ENCODE measurements around the gene STX7.

The STX7 gene

DNA sequence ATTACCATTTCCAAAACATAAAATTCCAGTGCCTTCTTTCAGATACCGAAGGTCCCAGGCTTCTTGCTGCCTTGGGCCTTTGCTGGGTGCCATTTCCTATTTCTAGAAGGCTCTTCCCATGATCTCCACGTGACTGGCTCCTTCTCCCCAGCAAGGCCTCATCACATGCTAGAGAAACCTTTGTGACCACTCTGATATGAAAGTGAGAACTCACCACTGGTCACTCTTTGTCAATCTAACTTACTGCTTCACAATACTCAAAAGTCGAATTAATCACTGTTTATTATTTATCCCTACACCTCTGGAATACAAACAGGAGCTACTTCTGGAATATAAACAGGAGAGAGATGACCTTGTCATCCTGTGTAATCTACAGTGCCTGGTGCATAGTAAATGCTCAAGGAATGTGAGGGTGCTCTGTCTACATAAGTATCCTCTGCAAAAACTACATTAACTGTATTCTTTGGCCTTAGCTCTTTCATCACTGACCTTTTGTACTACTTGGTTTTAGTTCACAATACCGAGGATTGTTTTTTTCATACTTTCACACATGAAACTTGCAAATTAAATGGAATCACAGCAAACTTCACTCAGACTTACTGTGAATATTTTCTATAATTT lies 1.6 kb downstream of the STX7 start:
- in situ Hi-C loops (cut with MboI; ENCODE audit: low sequenced_read_pairs), result loop anchor here (25.0 kb wide), 1 partner anchor 1576 kb away; no protein-coding TSS in a partner anchor

GRCh38 chr6:132506869-132507808 lies 5.8 kb downstream of the STX7 start:
- in situ Hi-C loops (cut with MboI; ENCODE audit: low sequenced_read_pairs), result loop anchor here (25.0 kb wide), 1 partner anchor 1580 kb away; no protein-coding TSS in a partner anchor

DNA sequence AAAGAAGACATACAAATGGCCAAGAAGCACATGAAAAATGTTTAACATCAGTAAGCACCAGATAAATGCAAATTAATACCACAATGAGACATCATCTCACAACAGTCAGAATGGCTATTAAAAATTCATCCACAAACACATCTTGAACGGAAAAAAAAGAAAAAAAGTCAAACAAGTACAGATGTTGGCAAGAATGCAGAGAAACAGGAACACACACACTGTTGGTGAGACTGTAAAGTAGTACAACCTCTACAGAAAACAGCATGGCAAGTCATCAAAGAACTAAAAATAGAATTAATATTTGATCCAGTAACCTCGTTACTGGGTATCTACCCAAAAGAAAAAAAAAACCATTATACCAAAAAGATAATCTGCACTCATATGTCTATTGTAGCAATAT lies 6.5 kb downstream of the STX7 start:
- in situ Hi-C loops (cut with MboI; ENCODE audit: low sequenced_read_pairs), result loop anchor here (25.0 kb wide), 1 partner anchor 1581 kb away; no protein-coding TSS in a partner anchor

DNA sequence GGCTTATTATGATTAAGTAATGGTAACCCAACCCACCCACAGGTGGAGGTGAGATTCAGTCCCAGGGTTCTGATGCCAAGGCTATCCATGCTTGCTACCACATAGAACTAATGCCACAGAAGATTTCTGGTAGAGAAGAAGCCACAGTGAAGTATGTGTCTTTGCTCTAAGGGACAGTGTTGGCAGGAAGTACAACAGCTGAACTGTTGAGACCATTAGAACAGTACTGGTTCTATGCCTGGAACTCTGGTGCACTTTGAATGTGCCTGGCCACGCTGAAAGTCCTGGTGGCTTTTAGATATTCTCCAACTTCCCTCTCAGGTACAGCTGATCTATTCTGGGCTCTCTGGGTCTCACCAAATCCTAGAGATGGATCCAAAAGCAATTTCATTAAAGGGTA lies 7.8 kb downstream of the STX7 start:
- in situ Hi-C loops (cut with MboI; ENCODE audit: low sequenced_read_pairs), result loop anchor here (25.0 kb wide), 1 partner anchor 1582 kb away; no protein-coding TSS in a partner anchor

- in situ Hi-C loops (cut with MboI; ENCODE audit: low sequenced_read_pairs), result loop anchor here (25.0 kb wide), 1 partner anchor 1583 kb away; no protein-coding TSS in a partner anchor
Observed at GRCh38 chr6:132504757-132505156, 8.2 kb downstream of the STX7 start.

DNA sequence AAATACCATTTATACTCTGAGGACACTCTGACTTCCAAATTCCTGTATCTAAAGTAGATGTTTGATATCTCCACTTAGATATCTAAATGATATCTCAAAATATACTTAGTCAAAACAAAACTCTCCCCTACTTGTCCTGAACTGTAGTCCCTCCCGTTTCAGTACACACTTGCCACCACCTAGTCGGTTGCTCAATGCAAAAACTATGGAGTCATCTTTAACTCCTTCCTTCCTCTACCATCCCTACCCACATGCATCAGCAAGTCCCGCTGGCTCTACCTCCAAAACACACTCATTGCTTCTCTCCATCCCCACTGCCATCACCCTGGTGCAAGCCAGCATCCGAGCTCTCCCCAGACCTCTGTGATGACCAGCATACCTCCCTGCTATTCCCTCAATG lies 13.2 kb downstream of the STX7 start:
- in situ Hi-C loops (cut with MboI; ENCODE audit: low sequenced_read_pairs), result loop anchor here (25.0 kb wide), 2 partner anchors 587 to 1588 kb away; no protein-coding TSS in a partner anchor

GRCh38 chr6:132498638-132499037 lies 14.3 kb downstream of the STX7 start:
- in situ Hi-C loops (cut with MboI; ENCODE audit: low sequenced_read_pairs), result loop anchor here (25.0 kb wide), 1 partner anchor 586 kb away; no protein-coding TSS in a partner anchor

DNA sequence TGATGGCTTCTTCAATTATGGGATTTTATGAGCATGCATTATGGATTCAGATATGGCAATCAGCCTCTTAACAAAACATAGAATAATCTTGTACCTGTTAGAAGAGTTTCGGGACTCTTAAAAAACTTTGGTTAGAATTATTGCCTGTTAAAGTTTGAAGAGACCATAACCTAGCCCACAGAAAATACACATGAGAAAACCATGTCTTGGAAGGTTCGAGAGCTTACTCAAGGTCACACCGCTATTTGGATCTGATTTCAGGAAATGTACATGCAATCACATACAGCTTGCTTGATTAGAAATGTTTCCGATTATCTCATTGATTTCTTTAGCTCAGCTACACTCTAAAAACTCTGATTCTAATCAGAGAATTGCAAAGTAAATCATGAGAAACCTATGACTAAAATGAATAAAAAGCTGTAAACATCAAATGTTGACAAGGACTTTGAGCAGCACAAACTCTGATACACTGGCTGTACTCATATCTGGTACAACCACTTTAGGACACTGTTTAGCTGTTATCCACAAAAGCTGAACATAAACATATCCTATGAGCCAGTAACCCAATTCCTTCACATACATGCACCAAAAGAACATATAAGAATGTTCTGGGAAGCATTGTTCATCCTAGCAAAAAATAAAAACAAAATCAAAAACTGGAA lies 16.3 kb downstream of the STX7 start:
- in situ Hi-C loops (cut with MboI; ENCODE audit: low sequenced_read_pairs), result loop anchor here (25.0 kb wide), 1 partner anchor 584 kb away; no protein-coding TSS in a partner anchor

GRCh38 chr6:132495604-132496079 lies 17.3 kb downstream of the STX7 start:
- in situ Hi-C loops (cut with MboI; ENCODE audit: low sequenced_read_pairs), result loop anchor here (25.0 kb wide), 1 partner anchor 583 kb away; no protein-coding TSS in a partner anchor

DNA sequence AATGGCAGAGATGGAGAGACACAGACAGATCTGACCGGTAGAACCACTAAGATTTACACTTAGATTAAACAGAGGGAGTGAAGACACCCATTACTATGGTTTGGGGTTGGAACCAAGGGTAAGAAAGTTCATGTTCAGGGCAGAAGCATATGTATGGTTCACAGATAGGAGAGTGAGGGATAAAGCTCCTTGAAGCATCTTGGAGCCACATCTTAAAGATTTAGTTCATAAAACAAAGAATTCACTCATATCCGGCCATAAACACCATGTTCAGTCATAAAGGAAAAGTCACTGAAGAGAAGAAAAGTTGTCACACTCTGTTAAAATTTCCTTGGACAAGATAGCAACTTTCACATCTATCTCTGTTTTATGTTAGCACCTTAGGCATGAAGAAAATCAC lies 18.0 kb downstream of the STX7 start:
- in situ Hi-C loops (cut with MboI; ENCODE audit: low sequenced_read_pairs), result loop anchor here (25.0 kb wide), 1 partner anchor 583 kb away; no protein-coding TSS in a partner anchor

DNA sequence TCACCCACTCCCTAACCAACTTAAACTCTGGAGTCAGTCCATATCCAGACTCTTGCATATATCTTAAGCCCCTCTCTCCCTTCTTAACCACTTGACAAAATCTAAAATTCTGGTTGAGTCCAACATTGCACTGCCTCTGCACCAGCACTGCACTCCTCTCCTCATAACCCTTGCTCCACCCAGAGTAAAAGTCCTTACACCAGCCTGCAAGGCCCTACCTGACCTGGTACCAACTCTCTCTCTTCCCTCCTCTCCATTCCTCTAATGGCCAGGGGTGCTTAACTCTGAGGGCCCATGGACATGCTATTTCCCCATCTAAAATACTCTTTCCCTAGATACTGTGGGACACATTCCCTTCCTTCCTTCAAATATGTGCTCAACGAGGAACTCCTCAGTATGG lies 21.0 kb downstream of the STX7 start:
- in situ Hi-C loops (cut with MboI; ENCODE audit: low sequenced_read_pairs), result loop anchor here (25.0 kb wide), 1 partner anchor 580 kb away; no protein-coding TSS in a partner anchor

DNA sequence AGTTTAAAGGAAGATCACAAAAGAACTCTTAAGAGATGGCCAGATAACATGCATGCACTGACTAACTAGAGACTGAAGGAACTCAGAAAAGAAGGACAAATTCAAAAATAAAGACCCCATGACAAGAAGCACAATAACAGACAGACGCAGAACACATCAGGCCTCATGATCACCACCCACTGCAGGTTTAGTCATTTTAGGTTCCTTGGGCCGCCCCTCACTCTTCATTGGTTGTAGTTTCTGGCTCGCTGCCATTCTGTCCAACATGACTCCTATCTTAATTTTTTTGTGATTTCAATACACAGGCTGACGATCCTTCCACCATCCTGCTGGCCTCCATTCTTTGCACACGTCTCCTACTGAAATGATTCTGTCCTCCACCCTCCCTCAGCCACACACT lies 21.6 kb downstream of the STX7 start:
- in situ Hi-C loops (cut with MboI; ENCODE audit: low sequenced_read_pairs), result loop anchor here (25.0 kb wide), 1 partner anchor 579 kb away; no protein-coding TSS in a partner anchor

GRCh38 chr6:132490478-132491204 lies 22.3 kb downstream of the STX7 start:
- in situ Hi-C loops (cut with MboI; ENCODE audit: low sequenced_read_pairs), result loop anchor here (25.0 kb wide), 1 partner anchor 578 kb away; no protein-coding TSS in a partner anchor

- in situ Hi-C loops (cut with MboI; ENCODE audit: low sequenced_read_pairs), result loop anchor here (25.0 kb wide), 1 partner anchor 578 kb away; no protein-coding TSS in a partner anchor
Observed at GRCh38 chr6:132490024-132490423, 22.9 kb downstream of the STX7 start.

DNA sequence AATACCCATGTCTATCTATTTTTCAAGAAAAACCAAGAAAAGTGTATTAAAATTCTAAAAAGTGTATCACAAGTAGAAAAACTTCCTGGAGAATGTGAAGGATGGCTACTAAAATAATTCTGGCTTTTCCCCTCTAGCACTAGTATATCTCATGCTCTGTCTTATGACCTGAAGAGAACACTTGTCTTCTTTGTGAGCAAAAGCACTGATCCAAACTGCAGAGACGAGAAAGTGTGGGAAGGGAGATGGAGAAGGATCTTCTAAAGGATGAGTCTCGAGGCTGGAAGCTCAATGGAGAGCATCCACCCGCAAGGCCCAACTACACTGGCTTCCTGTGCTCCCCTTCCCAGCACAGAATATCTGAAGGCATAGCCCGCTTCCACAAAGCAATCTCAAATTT lies 23.5 kb downstream of the STX7 start:
- in situ Hi-C loops (cut with MboI; ENCODE audit: low sequenced_read_pairs), result loop anchor here (10.0 to 25.0 kb wide), 3 partner anchors 185 to 577 kb away; no protein-coding TSS in a partner anchor

DNA sequence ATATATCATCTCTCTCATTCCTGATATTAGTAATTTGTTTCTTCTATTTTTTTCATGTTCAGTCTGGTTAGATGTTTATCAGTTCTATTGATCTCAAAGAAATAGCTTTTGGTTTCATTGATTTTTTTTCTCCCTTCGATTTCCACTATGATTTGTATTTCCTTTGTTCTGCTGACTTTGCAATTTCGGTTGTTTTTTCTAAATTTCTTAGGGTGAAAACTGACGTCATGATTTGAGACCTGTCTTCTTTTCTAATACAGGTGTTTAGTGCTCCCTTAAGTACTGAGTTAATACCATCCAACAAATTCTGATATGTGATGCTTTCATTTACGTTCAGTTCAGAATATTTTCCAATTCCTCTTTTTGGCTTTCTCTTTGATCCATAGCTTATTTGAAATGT lies 25.2 kb downstream of the STX7 start:
- in situ Hi-C loops (cut with MboI; ENCODE audit: low sequenced_read_pairs), result loop anchor here (10.0 to 25.0 kb wide), 3 partner anchors 183 to 575 kb away; no protein-coding TSS in a partner anchor

- in situ Hi-C loops (cut with MboI; ENCODE audit: low sequenced_read_pairs), result loop anchor here (10.0 to 25.0 kb wide), 3 partner anchors 180 to 572 kb away; no protein-coding TSS in a partner anchor
Observed at GRCh38 chr6:132484680-132485018, 28.3 kb downstream of the STX7 start.

DNA sequence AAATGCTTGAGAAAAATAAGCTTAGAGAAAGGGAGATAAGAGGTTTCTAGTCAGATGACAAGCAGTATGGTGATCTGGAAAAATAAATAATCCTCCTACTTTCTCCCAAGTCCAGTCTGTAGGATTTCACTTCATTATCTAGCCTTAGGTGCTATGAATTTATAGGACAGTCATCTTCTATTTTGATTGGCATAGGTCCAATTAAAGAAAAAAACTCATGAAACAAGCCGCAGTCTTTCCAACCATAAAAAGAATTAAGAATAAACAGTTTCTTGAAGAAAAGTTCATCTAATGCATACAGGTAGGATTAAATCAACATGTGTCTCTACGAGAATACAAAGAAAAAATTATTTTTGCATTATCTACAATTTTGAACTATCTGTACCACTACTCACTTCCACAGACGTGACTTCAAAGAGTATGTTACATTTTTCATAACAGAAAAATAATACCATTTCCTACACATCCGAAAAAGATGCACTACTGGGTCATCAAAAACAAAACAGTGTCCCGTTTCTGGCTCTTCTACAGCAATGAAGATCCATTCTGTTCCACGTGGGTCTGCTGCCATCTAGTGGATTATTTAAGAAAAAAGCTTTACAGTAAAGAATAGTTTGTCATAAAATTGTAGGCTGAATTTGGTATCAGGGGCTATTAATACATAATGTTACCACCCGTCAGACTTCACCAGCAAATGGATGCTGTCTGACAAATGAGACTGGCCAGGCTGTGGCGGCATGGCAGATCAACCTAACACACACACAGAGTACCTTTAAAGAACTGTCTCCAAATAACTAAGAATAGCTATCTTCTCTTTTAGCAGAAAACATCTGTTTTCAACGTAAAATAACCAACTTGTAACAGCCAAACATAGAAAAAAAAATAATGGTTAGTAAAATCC lies 28.9 kb downstream of the STX7 start:
- in situ Hi-C loops (cut with MboI; ENCODE audit: low sequenced_read_pairs), result loop anchor here (10.0 to 25.0 kb wide), 3 partner anchors 179 to 572 kb away; no protein-coding TSS in a partner anchor

All from HL-60/S4 (cell line).